Measurements from ENCODE around the gene ERCC6.

- TF ChIP-seq CTCF (IDR thresholded peaks at IDR 0.05; ENCODE audit: low read depth, low read length) (peak; percentile 50), POLR2A (IDR thresholded peaks at IDR 0.05; ENCODE audit: extremely low read depth, insufficient read length) (no peak), MYC (IDR thresholded peaks at IDR 0.05; ENCODE audit: low read depth, low read length) (no peak)
These were observed 26.7 kb downstream of the ERCC6 start for GRCh38 chr10:49512121-49512809.
